ENCODE results near the gene KCNQ1. TPM values are rescaled to one million over a fixed set of nuclear protein-coding genes. Genes with fewer than 3 reads are reported as not detected.

KCNQ1 gene
- polyA plus RNA-seq, 1 of the 3 experiments (the other 2 are of a cell fraction) = 0.05 TPM

GRCh38 chr11:2744166-2744565 lies 299.4 kb downstream of the KCNQ1 start:
- POLR2A ChIA-PET = no interaction called here
- CTCF ChIA-PET = no interaction called here
- no peaks in the 10 kb centered on the region for H3K27me3 ChIP-seq (ENCODE audit: insufficient read depth)

DNA sequence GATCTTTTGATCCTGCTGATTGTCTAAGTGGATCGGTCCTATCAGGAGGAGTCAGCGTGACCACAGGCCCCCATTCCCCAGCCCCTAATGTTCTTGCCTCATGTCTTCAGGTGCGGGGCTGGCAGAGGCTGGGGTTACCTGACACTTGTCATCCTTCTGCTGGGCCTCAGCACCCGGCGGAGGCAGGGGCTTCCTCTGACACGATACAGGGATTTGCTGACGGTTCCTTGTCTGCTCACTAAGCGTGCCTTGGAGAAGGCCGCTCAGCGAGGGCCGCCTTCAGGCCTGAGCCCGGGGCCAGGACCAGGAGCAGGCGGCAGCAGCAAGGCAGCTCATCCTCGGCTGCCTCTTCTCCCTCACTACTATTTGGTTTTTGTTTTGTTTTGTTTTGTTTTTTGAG lies 300.7 kb downstream of the KCNQ1 start:
- H3K27me3 ChIP-seq (ENCODE audit: insufficient read depth) = no peaks in the 10 kb centered on the region
- DNase-seq = no peak
- H3F3A ChIP-seq (replicated peaks; ENCODE audit: insufficient read depth) = no peaks in the 10 kb centered on the region
- no peak overlapping the region for H3K4me3 ChIP-seq (ENCODE audit: low read depth in 2 of 2, low read length in 1 of 2)
- WGBS (ENCODE audit: low lambda C conversion rate) = 79% methylated on average over 10 of the region's 14 CpGs
- H3K36me3 ChIP-seq (replicated peaks in 1 of 2; ENCODE audit: control insufficient read depth in 1 of 2, insufficient read depth in 2 of 2, low read length in 1 of 2) = no peaks in the 10 kb centered on the region
- H3K79me2 ChIP-seq (ENCODE audit: insufficient read depth) = no peaks in the 10 kb centered on the region
- peaks cover 3 to 39% of the 10 kb centered on the region in 2 experiments; a peak in 2 of 4 replicates for H3K4me1 ChIP-seq (ENCODE audit: control insufficient read depth in 1 of 2, insufficient read depth in 2 of 2, low read depth in 1 of 2, low read length in 1 of 2)
- H3K9me3 ChIP-seq = no peaks in the 10 kb centered on the region
- H3K9ac ChIP-seq = no peak overlapping the region
- CTCF ChIA-PET = interaction anchor here (0.6 to 1.2 kb wide), 4 partner anchors 30 to 147 kb away, joined by 3 to 4 read pairs (median 4); no protein-coding TSS in a partner anchor
- no peaks in the 10 kb centered on the region for H3K9me2 ChIP-seq
- no peaks in the 10 kb centered on the region for H4K20me1 ChIP-seq (ENCODE audit: insufficient read depth)
- POLR2A ChIA-PET = no interaction called here
- no peak overlapping the region for H3K27ac ChIP-seq (ENCODE audit: low read depth in 2 of 2, low read length in 1 of 2)
- no peak overlapping the region for H2AFZ ChIP-seq (ENCODE audit: low read depth)
- H3K4me2 ChIP-seq = no peak overlapping the region
- TF ChIP-seq GABPA (IDR thresholded peaks at IDR 0.05; ENCODE audit: low read depth) (no peak), TEAD4 (IDR thresholded peaks at IDR 0.05; ENCODE audit: borderline replicate concordance, insufficient read depth) (no peak), FOXJ3 (CRISPR knock-in tag; IDR thresholded peaks at IDR 0.05) (no peak), MXI1 (IDR thresholded peaks at IDR 0.05; ENCODE audit: low read depth, low read length) (no peak), USF1 (IDR thresholded peaks at IDR 0.05; ENCODE audit: borderline replicate concordance, low read depth) (no peak), EZH2phosphoT487 (IDR thresholded peaks at IDR 0.05; ENCODE audit: borderline replicate concordance, low read depth) (no peak), RXRA (IDR thresholded peaks at IDR 0.05; ENCODE audit: borderline replicate concordance, low read depth) (no peak), FOSL2 (IDR thresholded peaks at IDR 0.05; ENCODE audit: borderline replicate concordance, low read depth) (no peak), TCF12 (IDR thresholded peaks at IDR 0.05) (no peak), REST (IDR thresholded peaks at IDR 0.05; ENCODE audit: low read depth, low read length) (no peak)
- TF ChIP-seq, protein P1, sequence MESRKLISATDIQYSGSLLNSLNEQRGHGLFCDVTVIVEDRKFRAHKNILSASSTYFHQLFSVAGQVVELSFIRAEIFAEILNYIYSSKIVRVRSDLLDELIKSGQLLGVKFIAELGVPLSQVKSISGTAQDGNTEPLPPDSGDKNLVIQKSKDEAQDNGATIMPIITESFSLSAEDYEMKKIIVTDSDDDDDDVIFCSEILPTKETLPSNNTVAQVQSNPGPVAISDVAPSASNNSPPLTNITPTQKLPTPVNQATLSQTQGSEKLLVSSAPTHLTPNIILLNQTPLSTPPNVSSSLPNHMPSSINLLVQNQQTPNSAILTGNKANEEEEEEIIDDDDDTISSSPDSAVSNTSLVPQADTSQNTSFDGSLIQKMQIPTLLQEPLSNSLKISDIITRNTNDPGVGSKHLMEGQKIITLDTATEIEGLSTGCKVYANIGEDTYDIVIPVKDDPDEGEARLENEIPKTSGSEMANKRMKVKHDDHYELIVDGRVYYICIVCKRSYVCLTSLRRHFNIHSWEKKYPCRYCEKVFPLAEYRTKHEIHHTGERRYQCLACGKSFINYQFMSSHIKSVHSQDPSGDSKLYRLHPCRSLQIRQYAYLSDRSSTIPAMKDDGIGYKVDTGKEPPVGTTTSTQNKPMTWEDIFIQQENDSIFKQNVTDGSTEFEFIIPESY (IDR thresholded peaks at IDR 0.05; ENCODE audit: borderline replicate concordance, low read depth) = no peak

More at GRCh38 chr11:2744166-2744565, 299.4 kb downstream of the KCNQ1 start:
- DNase-seq = no peak
- no peaks in the 10 kb centered on the region for H3K9me3 ChIP-seq
- H2AFZ ChIP-seq (ENCODE audit: low read depth) = no peak overlapping the region
- no peaks in the 10 kb centered on the region for H3K9me2 ChIP-seq
- H3K4me2 ChIP-seq = no peak overlapping the region
- H3K4me1 ChIP-seq (ENCODE audit: control insufficient read depth in 1 of 2, insufficient read depth in 2 of 2, low read depth in 1 of 2, low read length in 1 of 2) = peaks cover 0 to 33% of the 10 kb centered on the region in 2 experiments; a peak in 1 of 4 replicates
- no peaks in the 10 kb centered on the region for H4K20me1 ChIP-seq (ENCODE audit: insufficient read depth)
- no peak overlapping the region for H3K4me3 ChIP-seq (ENCODE audit: low read depth in 2 of 2, low read length in 1 of 2)
- WGBS (ENCODE audit: low lambda C conversion rate) = 91% methylated on average over 9 of the region's 9 CpGs
- H3F3A ChIP-seq (replicated peaks; ENCODE audit: insufficient read depth) = no peaks in the 10 kb centered on the region
- no peak overlapping the region for H3K9ac ChIP-seq
- no peak for TF ChIP-seq FOXM1 (IDR thresholded peaks at IDR 0.05; ENCODE audit: low read depth)
- TF ChIP-seq TEAD4 (IDR thresholded peaks at IDR 0.05; ENCODE audit: borderline replicate concordance, insufficient read depth) = no peak
- TF ChIP-seq IRF3 (IDR thresholded peaks at IDR 0.05; ENCODE audit: low read depth, low read length) = no peak
- TF ChIP-seq SMC3 (IDR thresholded peaks at IDR 0.05; ENCODE audit: low read depth, low read length) = no peak
- no peak for TF ChIP-seq TCF12 (IDR thresholded peaks at IDR 0.05)
- TF ChIP-seq, protein P1 (IDR thresholded peaks at IDR 0.05; ENCODE audit: borderline replicate concordance, low read depth) = no peak
- TF ChIP-seq RFX5 (IDR thresholded peaks at IDR 0.05; ENCODE audit: low read length) = no peak
- H3K79me2 ChIP-seq (ENCODE audit: insufficient read depth) = no peaks in the 10 kb centered on the region
- no peaks in the 10 kb centered on the region for H3K36me3 ChIP-seq (replicated peaks in 1 of 2; ENCODE audit: control insufficient read depth in 1 of 2, insufficient read depth in 2 of 2, low read length in 1 of 2)
- H3K27ac ChIP-seq (ENCODE audit: low read depth in 2 of 2, low read length in 1 of 2) = no peak overlapping the region

Measured in SK-N-SH (cell line).